ENCODE measurements around the gene FBF1. TPM values are rescaled to one million over a fixed set of nuclear protein-coding genes. Genes with fewer than 3 reads are reported as not detected.

The FBF1 gene
- polyA plus RNA-seq, 1 experiment = 2.5 TPM

GRCh38 chr17:75926456-75926855 is 14.4 kb downstream of the FBF1 start:
- ChIA-PET POLR2A (no interaction called here), CTCF (interaction anchor here (0.8 kb wide), 1 partner anchor 21 kb away, joined by 3 read pairs; no protein-coding TSS in a partner anchor)
- H3K27ac ChIP-seq (ENCODE audit: low read depth, low read length) = no peak overlapping the region
- DNase-seq (ENCODE audit: low read depth, low spot score) = no peak
- no peak for TF ChIP-seq CTCF (IDR thresholded peaks at IDR 0.05; ENCODE audit: low read depth, low read length)
- H3K27me3 ChIP-seq (ENCODE audit: control insufficient read depth, insufficient read depth, low read length) = no peaks in the 10 kb centered on the region
- no peak overlapping the region for H3K4me3 ChIP-seq (ENCODE audit: low read depth, low read length)
- no peaks in the 10 kb centered on the region for H3K9me3 ChIP-seq (ENCODE audit: control insufficient read depth, insufficient read depth, low read length)

GRCh38 chr17:75925912-75926311 is 14.9 kb downstream of the FBF1 start:
- TF ChIP-seq CTCF (IDR thresholded peaks at IDR 0.05; ENCODE audit: low read depth, low read length) = no peak
- ChIA-PET POLR2A (interaction anchor here (1.1 kb wide), 1 partner anchor 13 kb away, joined by 9 read pairs; no protein-coding TSS in a partner anchor), CTCF (interaction anchor here (0.6 to 1.1 kb wide), 2 partner anchors 21 to 25 kb away, joined by 3 to 9 read pairs; no protein-coding TSS in a partner anchor)
- no peak for DNase-seq (ENCODE audit: low read depth, low spot score)
- Histone ChIP-seq H3K9me3 (ENCODE audit: control insufficient read depth, insufficient read depth, low read length) (no peaks in the 10 kb centered on the region), H3K27ac (ENCODE audit: low read depth, low read length) (no peak overlapping the region), H3K27me3 (ENCODE audit: control insufficient read depth, insufficient read depth, low read length) (no peaks in the 10 kb centered on the region), H3K4me3 (ENCODE audit: low read depth, low read length) (no peak overlapping the region)

- ChIA-PET CTCF (interaction anchor here (0.6 to 1.1 kb wide), 2 partner anchors 20 to 26 kb away, joined by 3 to 9 read pairs; no protein-coding TSS in a partner anchor), POLR2A (interaction anchor here (1.1 kb wide), 1 partner anchor 13 kb away, joined by 9 read pairs; no protein-coding TSS in a partner anchor)
- no peak for DNase-seq (ENCODE audit: low read depth, low spot score)
- Histone ChIP-seq H3K4me3 (ENCODE audit: low read depth, low read length) (no peak overlapping the region), H3K9me3 (ENCODE audit: control insufficient read depth, insufficient read depth, low read length) (no peaks in the 10 kb centered on the region), H3K27ac (ENCODE audit: low read depth, low read length) (no peak overlapping the region), H3K27me3 (ENCODE audit: control insufficient read depth, insufficient read depth, low read length) (no peaks in the 10 kb centered on the region)
- TF ChIP-seq CTCF (IDR thresholded peaks at IDR 0.05; ENCODE audit: low read depth, low read length) = no peak
Observed at GRCh38 chr17:75925103-75925502, 15.7 kb downstream of the FBF1 start.

- TF ChIP-seq CTCF (IDR thresholded peaks at IDR 0.05; ENCODE audit: low read depth, low read length) = no peak
- POLR2A ChIA-PET = no interaction called here
- Histone ChIP-seq H3K4me3 (ENCODE audit: low read depth, low read length) (no peak overlapping the region), H3K27me3 (ENCODE audit: control insufficient read depth, insufficient read depth, low read length) (no peaks in the 10 kb centered on the region), H3K9me3 (ENCODE audit: control insufficient read depth, insufficient read depth, low read length) (no peaks in the 10 kb centered on the region; the same call in 1 of the 2 replicates), H3K27ac (ENCODE audit: low read depth, low read length) (no peak overlapping the region)
- no peak for DNase-seq (ENCODE audit: low read depth, low spot score)
- CTCF ChIA-PET = no interaction called here
Observed at GRCh38 chr17:75922963-75923874, 17.6 kb downstream of the FBF1 start.
